IPS-NIHi7 (cell line): ENCODE data around the gene TIMM21.

Source experiments
- DNase-seq: peaks from one replicate; pipeline ENCODE4 v3.0.0; 2012; ENCODE audit warnings: mixed read lengths; ENCODE audit errors: extremely low spot score

The TIMM21 gene, protein sequence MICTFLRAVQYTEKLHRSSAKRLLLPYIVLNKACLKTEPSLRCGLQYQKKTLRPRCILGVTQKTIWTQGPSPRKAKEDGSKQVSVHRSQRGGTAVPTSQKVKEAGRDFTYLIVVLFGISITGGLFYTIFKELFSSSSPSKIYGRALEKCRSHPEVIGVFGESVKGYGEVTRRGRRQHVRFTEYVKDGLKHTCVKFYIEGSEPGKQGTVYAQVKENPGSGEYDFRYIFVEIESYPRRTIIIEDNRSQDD

GRCh38 chr18:74147779-74148542 lies at the start of gene TIMM21, which contains the start of gene FBXO15:
TSS of gene TIMM21 (plus strand) at chr18:74148523. CDS start at chr18:74148809, 286 bp downstream.
TSS of gene FBXO15 (minus strand) at chr18:74147834. CDS start at chr18:74147785, 49 bp downstream.
- peak; percentile 92 for DNase-seq

GRCh38 chr18:74108460-74108859 lies 39.9 kb upstream of the TIMM21 start:
- DNase-seq = no peak

- no peak for DNase-seq
These were observed 38.2 kb upstream of the TIMM21 start for GRCh38 chr18:74110149-74110548.

DNA sequence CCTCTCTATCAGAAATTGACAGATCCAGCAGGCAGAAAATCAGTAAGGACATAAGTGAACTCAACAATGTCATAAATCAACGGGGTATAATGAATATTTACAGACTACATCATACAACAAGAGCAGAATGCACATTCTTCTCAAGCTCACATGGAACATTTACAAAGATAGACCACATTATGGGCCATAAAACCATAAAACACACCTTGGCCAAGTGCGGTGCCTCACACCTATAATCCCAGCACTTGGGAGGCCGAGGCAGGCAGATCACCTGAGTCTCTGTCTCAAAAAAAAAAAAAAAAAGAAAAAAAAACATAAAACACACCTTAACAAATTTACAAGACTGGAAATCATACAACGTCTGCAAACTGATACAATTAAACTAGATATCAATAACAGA lies 37.3 kb upstream of the TIMM21 start:
- DNase-seq = no peak

GRCh38 chr18:74113711-74114110 lies 34.6 kb upstream of the TIMM21 start:
- no peak for DNase-seq

- DNase-seq = no peak
These were observed 34.2 kb upstream of the TIMM21 start for GRCh38 chr18:74114116-74114515.

- no peak for DNase-seq
These were observed 33.3 kb upstream of the TIMM21 start for GRCh38 chr18:74115046-74115445.

DNA sequence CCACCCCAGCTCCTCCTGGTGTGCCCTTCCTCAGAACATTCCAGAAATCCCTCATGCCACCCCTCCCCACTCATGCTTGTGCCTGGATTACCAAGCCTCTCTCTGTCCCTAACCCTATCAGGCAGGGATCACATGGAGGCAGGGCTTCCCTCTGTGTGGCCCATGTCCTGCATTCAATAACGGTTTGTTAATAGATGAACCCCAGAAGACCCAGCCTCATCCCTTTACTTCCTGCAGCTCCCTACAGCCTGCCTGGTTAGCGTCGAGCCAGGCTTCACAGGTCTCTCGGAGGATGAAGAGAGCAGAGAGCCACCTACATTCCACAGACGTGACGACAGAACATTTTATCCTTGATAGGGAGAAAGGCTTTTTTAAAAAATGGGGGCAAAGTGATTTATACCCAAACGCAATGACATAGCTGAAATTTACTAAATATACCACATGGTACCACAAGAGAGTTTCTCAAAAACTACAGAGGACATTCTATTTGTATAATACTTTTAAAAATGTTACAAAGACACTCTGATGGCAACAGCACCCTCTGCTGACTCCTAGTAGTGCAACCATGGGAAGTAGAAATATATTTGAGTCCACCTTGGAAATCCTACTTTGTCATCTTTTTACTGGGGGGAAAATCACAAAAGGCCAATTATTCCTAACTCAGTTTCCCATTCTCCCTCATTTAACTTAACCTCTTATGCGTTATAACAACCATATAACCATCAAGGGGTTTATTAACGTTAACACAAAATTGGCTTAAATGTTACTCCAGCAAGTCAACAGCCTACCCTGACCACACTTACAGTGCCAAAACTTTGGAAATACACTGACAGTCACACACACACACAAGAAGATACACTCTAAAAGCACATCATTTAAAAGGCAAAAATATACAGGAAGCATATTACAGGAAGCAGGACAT lies 31.4 kb upstream of the TIMM21 start:
- peak; percentile 56 for DNase-seq

GRCh38 chr18:74123200-74123599 lies 25.1 kb upstream of the TIMM21 start:
- no peak for DNase-seq

DNA sequence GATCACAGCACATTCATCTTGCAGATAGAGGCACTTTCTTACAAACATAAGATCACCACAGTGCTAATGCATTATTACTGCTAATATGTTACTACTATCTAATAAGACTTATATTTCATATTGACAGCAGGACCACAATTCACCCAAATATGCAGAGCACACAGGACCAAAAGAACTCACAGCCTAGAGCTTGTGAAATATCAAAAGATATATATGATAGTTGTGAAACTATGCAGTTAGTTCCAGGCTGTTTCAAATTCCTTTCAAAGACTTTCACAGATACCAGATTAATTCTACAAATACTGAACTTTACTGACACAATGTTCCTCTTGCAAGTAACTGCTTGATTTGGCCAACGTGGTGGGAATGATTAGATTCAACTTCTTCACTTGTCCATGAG lies 23.7 kb upstream of the TIMM21 start:
- no peak for DNase-seq

GRCh38 chr18:74126684-74127655 lies 21.4 kb upstream of the TIMM21 start:
- DNase-seq = no peak

DNA sequence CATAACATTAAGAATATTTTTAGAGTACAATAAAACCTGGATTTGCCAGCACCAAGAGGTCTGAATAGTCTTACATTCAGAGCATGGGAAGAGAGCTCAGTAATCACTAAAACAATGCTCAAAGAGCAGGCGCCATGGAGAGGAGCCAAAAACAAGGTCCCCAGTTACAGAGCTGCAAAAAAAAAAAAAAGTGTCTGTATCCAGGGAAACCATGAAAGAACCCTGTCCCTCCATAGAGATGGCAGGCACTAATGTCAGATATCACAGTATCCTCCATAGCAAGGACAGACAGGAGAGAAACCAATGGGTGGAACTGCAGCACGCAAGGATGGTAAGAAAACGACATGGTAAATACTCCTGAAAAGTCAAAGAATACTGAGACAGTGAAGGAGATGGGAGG lies 20.2 kb upstream of the TIMM21 start:
- DNase-seq = no peak

DNA sequence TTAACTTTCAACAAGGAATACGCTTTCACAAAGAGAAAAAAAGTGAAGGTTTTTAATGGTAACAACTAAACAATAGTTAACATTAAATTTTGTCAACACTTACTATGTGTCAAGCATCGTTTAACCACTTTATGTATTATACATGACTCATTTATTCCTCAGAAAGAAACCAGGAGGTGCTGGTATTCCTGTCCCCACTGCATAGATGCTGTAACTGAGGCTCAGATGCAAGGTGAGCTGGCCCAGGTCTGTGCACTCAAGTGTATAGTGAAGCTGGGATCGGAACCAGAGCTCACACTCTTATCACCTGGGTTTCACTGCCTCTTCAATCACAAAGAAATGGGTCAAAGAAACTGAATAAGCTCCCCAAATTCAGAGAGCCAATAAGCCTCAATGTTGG lies 17.2 kb upstream of the TIMM21 start:
- no peak for DNase-seq

DNA sequence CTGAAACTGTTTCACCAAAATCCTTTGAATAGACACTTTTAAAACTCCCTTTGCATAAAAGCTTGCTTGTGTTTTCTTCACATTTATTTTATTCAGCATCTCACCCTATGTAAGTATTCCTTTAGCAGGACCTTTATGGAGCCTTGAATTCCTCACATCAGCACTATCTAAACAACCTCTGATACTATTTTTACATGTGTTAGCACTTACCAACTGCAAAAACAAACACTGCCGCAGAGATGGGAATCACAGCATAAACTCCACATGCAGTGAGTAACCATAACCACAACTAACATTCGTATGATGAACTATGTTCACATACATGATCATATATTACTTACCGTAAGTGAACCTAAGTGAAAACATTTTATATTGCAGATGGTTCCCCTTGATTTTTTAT lies 16.1 kb upstream of the TIMM21 start:
- no peak for DNase-seq

DNA sequence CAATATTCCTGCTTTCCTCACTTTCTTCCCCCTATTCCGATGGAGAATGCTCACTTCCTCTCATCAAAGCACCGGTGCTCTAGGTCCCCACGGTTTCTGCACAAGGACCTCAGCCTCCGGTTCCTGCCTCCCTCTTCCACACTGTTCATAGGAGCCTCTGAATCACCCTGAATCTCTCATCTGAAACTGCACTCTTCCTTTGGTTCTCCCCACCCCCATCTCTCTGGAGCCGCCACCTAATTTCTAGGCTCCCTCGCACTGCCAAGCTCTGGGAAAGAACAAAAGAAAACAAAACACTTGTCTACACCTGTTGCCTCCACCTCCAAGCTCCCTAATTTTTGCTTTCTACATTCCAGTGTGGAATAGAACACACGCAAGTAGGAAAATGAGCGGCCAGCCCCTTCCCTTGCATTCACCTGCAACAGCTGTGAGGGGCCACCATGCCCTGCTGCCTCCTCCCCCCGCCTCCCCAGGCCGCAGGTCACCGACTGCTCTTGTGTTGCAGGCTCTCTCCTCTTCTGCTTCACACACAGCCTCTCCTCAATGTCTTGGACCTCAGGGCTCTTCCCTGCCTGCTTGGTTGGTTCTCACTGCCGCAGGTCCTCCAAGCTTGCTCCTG lies 10.3 kb upstream of the TIMM21 start:
- no peak for DNase-seq

- DNase-seq = no peak
These were observed 8.9 kb upstream of the TIMM21 start for GRCh38 chr18:74139411-74139810.

DNA sequence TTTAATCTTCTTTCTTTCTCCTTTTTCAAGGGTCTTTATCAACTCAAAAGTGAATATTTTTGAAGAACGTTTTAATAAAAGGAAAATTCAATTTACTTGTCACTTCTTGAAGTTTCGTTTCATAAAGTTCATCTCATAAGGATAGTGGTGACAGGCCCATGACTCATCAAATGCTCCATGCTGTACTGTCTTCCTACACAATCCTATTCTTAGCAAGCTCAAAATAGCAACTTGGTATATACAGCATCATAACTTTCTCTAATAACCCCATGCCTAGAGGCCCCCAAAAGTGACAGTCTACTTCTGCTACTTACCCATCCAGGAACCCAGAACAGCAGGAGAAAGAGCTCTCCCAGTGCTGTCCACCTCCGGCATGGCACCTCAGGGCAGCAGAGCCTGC lies 8.4 kb upstream of the TIMM21 start:
- DNase-seq = no peak

DNA sequence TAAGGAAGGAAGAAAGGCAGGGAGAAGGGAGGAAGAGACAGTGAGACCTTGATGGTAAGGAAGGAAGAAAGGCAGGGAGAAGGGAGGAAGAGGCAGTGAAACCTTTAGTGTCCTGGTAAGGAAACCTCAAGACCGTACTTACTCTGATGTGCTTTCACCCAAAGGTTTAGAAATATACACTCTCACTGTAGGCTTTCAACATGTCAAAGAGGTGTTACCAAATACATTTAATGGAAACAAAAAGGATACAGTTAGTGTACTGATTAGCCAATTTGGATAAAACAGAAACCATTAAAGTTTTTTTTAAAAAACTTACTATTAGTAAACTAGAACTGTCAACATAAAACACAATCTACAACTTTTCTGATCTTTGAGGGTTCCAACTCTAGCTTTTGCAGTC lies 7.7 kb upstream of the TIMM21 start:
- no peak for DNase-seq

- DNase-seq = no peak
These were observed 6.7 kb upstream of the TIMM21 start for GRCh38 chr18:74141667-74142066.

GRCh38 chr18:74142252-74142651 lies 6.1 kb upstream of the TIMM21 start:
- no peak for DNase-seq

GRCh38 chr18:74146756-74147155 lies 1.6 kb upstream of the TIMM21 start:
- DNase-seq = no peak
